GM12878 (cell line): Measurements from ENCODE around the gene PSMG3. TPM values are rescaled to one million over a fixed set of nuclear protein-coding genes. Genes with fewer than 3 reads are reported as not detected.

Source experiments
- ATAC-seq: fragments of 200-7000 bp; cut with Tn5 transposase; 3 replicates; pipeline ENCODE4 v1.9.1; 2020; ENCODE audit warnings: mild to moderate bottlenecking, moderate library complexity
- BruUV-seq: library from RNA; stranded (reverse); fragments of 400-500 nt; replicated peaks from 2 replicates; lab custom pipeline; 2021; lab: Mats Ljungman, UMichigan
- CTCF ChIA-PET: fragments of 300-600 bp; sonication (Branson Sonifier 250); formaldehyde crosslinking; extraction: SDS; loops from one replicate; lab custom pipeline; 2021; ENCODE audit warnings: inconsistent platforms; lab: Yijun Ruan, JAX
- POLR2A ChIA-PET: fragments of 350-600 bp; formaldehyde crosslinking; extraction: SDS; loops from one replicate; lab custom pipeline; 2021; ENCODE audit warnings: inconsistent platforms; lab: Charles Lee
- RAD21 ChIA-PET: fragments of 300-600 bp; sonication (Branson Sonifier 250); formaldehyde crosslinking; loops from one replicate; lab custom pipeline; 2023; ENCODE audit warnings: antibody characterized with exemption; ENCODE audit not compliant: unreplicated experiment; lab: Charles Lee
- SMC1A ChIA-PET: fragments of 300-600 bp; sonication (Branson Sonifier 250); formaldehyde crosslinking; loops from one replicate; lab custom pipeline; 2023; ENCODE audit not compliant: unreplicated experiment, uncharacterized antibody; lab: Charles Lee
- DNase-seq: peaks from one replicate; pipeline ENCODE4 v3.0.0-alpha.2; 2011; ENCODE audit warnings: low read depth, low spot score
- FAIRE-seq: peaks from 3 replicates; lab custom pipeline; 2011; peaks lifted over from hg19 to GRCh38; lab: Jason Lieb, UNC
- H2AFZ ChIP-seq: 2 replicates; pipeline ENCODE4 v1.6.0; 2011; ENCODE audit warnings: low read depth, low read length, control low read depth; ENCODE audit not compliant: control insufficient read depth
- H3K27ac ChIP-seq: 2 replicates; pipeline ENCODE4 v1.5.1; 2011; ENCODE audit warnings: control low read depth; ENCODE audit not compliant: control insufficient read depth, insufficient read depth
- H3K27me3 ChIP-seq, 2 experiments: replicated peaks in 1 of 2; 2 replicates each; pipeline versions ENCODE4 v1.6.0 to v1.6.1; 2011; ENCODE audit warnings: low read length in 1 of 2; ENCODE audit not compliant: control insufficient read depth in 2 of 2, insufficient read depth in 2 of 2
- H3K36me3 ChIP-seq, 2 experiments: 2 replicates each; pipeline ENCODE4 v1.5.1; 2011; ENCODE audit warnings: low read length in 1 of 2; ENCODE audit not compliant: control insufficient read depth in 2 of 2, insufficient read depth in 2 of 2
- H3K4me1 ChIP-seq: 2 replicates; pipeline ENCODE4 v1.6.1; 2011; ENCODE audit warnings: mild to moderate bottlenecking, low read length, moderate library complexity, mixed read lengths; ENCODE audit not compliant: control insufficient read depth, insufficient read depth
- H3K4me2 ChIP-seq: 2 replicates; pipeline ENCODE4 v1.6.0; 2011; ENCODE audit warnings: control low read depth; ENCODE audit not compliant: control insufficient read depth, insufficient read depth
- H3K4me3 ChIP-seq: fragments of 200-600 bp; sonication (generic); 2 replicates; pipeline ENCODE4 v1.5.1; 2016
- H3K79me2 ChIP-seq: 2 replicates; pipeline ENCODE4 v1.6.0; 2011; ENCODE audit warnings: low read length; ENCODE audit not compliant: control insufficient read depth, insufficient read depth
- H3K9ac ChIP-seq: 2 replicates; pipeline ENCODE4 v1.8.0; 2011; ENCODE audit warnings: low read length, control low read depth, mixed read lengths; ENCODE audit not compliant: control insufficient read depth, insufficient read depth
- H3K9me3 ChIP-seq: replicated peaks from 3 replicates; pipeline ENCODE4 v1.5.1; 2011; ENCODE audit warnings: mild to moderate bottlenecking, low read length; ENCODE audit not compliant: control insufficient read depth, insufficient read depth
- H4K20me1 ChIP-seq: 2 replicates; pipeline ENCODE4 v1.6.0; 2011; ENCODE audit not compliant: control insufficient read depth, insufficient read depth
- CREB1 ChIP-seq: IDR thresholded peaks from 2 replicates; pipeline ENCODE4 v1.6.1; 2012; ENCODE audit warnings: low read depth, mild to moderate bottlenecking, inconsistent platforms
- FOS ChIP-seq: IDR thresholded peaks from 3 replicates; pipeline ENCODE4 v1.6.1; 2011; ENCODE audit warnings: borderline replicate concordance; ENCODE audit not compliant: insufficient read length; ENCODE audit errors: extremely low read depth
- FOXK2 ChIP-seq: fragments of 450-650 bp; IDR thresholded peaks from 2 replicates; pipeline ENCODE4 v1.6.1; 2017; ENCODE audit warnings: mild to moderate bottlenecking, moderate library complexity
- MEF2B ChIP-seq: fragments of 450-650 bp; IDR thresholded peaks from 2 replicates; pipeline ENCODE4 v1.6.1; 2018; ENCODE audit warnings: mild to moderate bottlenecking, moderate library complexity; ENCODE audit not compliant: partially characterized antibody, poor library complexity, severe bottlenecking
- NR2F1 ChIP-seq: fragments of 450-650 bp; conservative IDR thresholded peaks from 2 replicates; pipeline ENCODE4 v1.6.1; 2017; ENCODE audit warnings: mild to moderate bottlenecking
- POLR2AphosphoS5 ChIP-seq: IDR thresholded peaks from 2 replicates; pipeline ENCODE4 v1.6.1; 2011; ENCODE audit warnings: mild to moderate bottlenecking, low read length, inconsistent platforms
- RB1 ChIP-seq: fragments of 450-650 bp; formaldehyde crosslinking; IDR thresholded peaks from 2 replicates; pipeline ENCODE4 v1.6.1; 2017; ENCODE audit warnings: mild to moderate bottlenecking, borderline replicate concordance
- ZNF217 ChIP-seq: fragments of 450-650 bp; IDR thresholded peaks from 2 replicates; pipeline ENCODE4 v1.6.1; 2017; ENCODE audit warnings: antibody characterized with exemption, mild to moderate bottlenecking
- WGBS: methylation state at CpG from one replicate; pipeline ENCODE4 v1.1.6; 2016; ENCODE audit warnings: low lambda C conversion rate; ENCODE audit not compliant: insufficient replicate concordance, insufficient coverage; ENCODE audit errors: missing lambda C conversion rate; 5-methylcytosine and 5-hydroxymethylcytosine counted together
- in situ Hi-C: fragments of 300-500 bp; cut with MboI; formaldehyde crosslinking; loops from 9 replicates; pipeline ENCODE4 v1.14.3; 2018; ENCODE audit warnings: mixed read lengths
- intact Hi-C: fragments of 100-400 bp; cut with micrococcal nuclease; formaldehyde crosslinking; loops from one replicate; pipeline ENCODE4 v1.14.2; 2022; ENCODE audit not compliant: unreplicated experiment
- polyA plus RNA-seq, 11 experiments: library from polyadenylated mRNA; depleted of rRNA in 4 of 11; unstranded in 6 of 11; stranded (reverse) in 5 of 11; fragments of >200 nt; fragmentation: Nextera tagmentation in 4 of 11; fragmentation: Illumina TruSeq in 1 of 11; extraction: Ambion mirVana in 4 of 11; extraction: Trizol in 1 of 11; gene quantifications; 1 replicate in 1 of 11; 2 replicates in 10 of 11; pipeline versions ENCODE4 v1.2.1 to v1.2.3, GENCODE V29; 2011 to 2016; ENCODE audit warnings: inconsistent platforms in 2 of 11, missing spikeins in 2 of 11, low read depth in 1 of 11
- total RNA-seq, 4 experiments: library from RNA; depleted of rRNA in 3 of 4; stranded (reverse); fragments of >200 nt in 3 of 4; fragmentation: Illumina TruSeq in 1 of 4; extraction: Trizol in 1 of 4; gene quantifications; 2 replicates each; pipeline versions ENCODE4 v1.2.1 to v1.2.3, GENCODE V29; 2013 to 2021
- TF ChIP-seq, protein P1 (sequence below): fragments of 450-650 bp; IDR thresholded peaks from 2 replicates; pipeline ENCODE4 v1.6.1; 2017; ENCODE audit warnings: antibody characterized with exemption, mild to moderate bottlenecking, moderate library complexity
- TF ChIP-seq, protein P2 (sequence below): fragments of 150-350 bp; IDR thresholded peaks from 2 replicates; pipeline ENCODE4 v1.6.1; 2014; ENCODE audit warnings: mild to moderate bottlenecking, low read depth, low read length
- TF ChIP-seq, protein P3 (sequence below): fragments of 450-650 bp; IDR thresholded peaks from 2 replicates; pipeline ENCODE4 v1.6.1; 2016; ENCODE audit warnings: mild to moderate bottlenecking
- TF ChIP-seq, protein P4 (sequence below): IDR thresholded peaks from 2 replicates; pipeline ENCODE4 v1.6.1; 2011; ENCODE audit warnings: borderline replicate concordance, low read depth, mild to moderate bottlenecking, moderate library complexity, low read length; ENCODE audit not compliant: insufficient read depth, poor library complexity, severe bottlenecking
- TF ChIP-seq, protein P5 (sequence below): fragments of 150-350 bp; IDR thresholded peaks from 2 replicates; pipeline ENCODE4 v1.6.1; 2016; ENCODE audit warnings: low read depth, low read length

PSMG3 gene
- total and polyA plus RNA-seq, 10 of the 15 experiments (the other 5 are each of a cell fraction or from before 2014, with no cell fraction given) = 23.9 to 115 (median 60.6) TPM

DNA sequence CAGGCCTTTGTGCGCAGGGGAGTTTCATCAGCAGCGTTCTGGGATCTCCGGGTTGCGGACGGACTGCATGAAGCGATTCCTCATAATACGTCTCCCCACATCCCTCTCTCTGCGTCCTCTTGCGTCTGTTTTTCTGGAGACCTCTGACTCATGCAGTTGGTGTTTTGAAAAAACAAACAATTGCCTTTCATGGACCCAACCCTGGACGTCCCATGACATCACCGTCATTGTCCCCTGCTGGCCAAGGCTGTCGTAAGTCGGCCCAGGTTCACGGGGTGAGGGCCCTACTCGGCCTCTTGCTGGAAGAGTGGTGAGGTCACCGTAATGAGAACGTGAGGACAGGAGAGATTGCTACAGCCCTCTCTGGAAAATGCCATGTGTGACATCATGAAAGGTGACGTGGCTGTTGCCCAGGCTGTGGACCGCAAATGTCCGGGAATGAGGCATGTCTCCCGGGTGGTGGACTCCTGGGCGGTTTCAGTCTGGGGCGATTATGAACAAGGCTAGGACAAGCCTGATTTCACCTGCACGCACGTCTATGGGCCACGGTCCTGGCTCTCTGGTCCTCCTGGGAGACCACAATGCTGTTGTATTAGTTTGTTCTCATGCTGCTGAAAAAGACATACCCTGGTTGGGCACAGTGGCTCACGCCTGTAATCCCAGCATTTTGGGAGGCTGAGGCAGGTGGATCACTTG lies 49.1 kb downstream of the PSMG3 start:
- no peaks in the 10 kb centered on the region for H3K4me1 ChIP-seq
- 81% methylated on average over 27 of the region's 27 CpGs for WGBS
- H3K4me2 ChIP-seq = no peak overlapping the region
- H3K4me3 ChIP-seq = no peak overlapping the region
- no peak overlapping the region for H2AFZ ChIP-seq
- DNase-seq (no peak), ATAC-seq (no peak), FAIRE-seq (no peak)
- BruUV-seq = no TSS peak
- H3K9me3 ChIP-seq = peaks cover 2% of the 10 kb centered on the region; the same call in 1 of the 3 replicates
- H3K27me3 ChIP-seq = no peaks in the 10 kb centered on the region
- H4K20me1 ChIP-seq = no peaks in the 10 kb centered on the region
- CTCF ChIA-PET = no interaction called here
- no peaks in the 10 kb centered on the region for H3K36me3 ChIP-seq
- in situ Hi-C loops (no loop called here), intact Hi-C loops (no loop called here)
- RAD21 ChIA-PET = no interaction called here
- no peaks in the 10 kb centered on the region for H3K79me2 ChIP-seq
- POLR2A ChIA-PET = no interaction called here
- H3K27ac ChIP-seq = no peak overlapping the region
- SMC1A ChIA-PET = no interaction called here
- no peak overlapping the region for H3K9ac ChIP-seq
- TF ChIP-seq, protein P1, sequence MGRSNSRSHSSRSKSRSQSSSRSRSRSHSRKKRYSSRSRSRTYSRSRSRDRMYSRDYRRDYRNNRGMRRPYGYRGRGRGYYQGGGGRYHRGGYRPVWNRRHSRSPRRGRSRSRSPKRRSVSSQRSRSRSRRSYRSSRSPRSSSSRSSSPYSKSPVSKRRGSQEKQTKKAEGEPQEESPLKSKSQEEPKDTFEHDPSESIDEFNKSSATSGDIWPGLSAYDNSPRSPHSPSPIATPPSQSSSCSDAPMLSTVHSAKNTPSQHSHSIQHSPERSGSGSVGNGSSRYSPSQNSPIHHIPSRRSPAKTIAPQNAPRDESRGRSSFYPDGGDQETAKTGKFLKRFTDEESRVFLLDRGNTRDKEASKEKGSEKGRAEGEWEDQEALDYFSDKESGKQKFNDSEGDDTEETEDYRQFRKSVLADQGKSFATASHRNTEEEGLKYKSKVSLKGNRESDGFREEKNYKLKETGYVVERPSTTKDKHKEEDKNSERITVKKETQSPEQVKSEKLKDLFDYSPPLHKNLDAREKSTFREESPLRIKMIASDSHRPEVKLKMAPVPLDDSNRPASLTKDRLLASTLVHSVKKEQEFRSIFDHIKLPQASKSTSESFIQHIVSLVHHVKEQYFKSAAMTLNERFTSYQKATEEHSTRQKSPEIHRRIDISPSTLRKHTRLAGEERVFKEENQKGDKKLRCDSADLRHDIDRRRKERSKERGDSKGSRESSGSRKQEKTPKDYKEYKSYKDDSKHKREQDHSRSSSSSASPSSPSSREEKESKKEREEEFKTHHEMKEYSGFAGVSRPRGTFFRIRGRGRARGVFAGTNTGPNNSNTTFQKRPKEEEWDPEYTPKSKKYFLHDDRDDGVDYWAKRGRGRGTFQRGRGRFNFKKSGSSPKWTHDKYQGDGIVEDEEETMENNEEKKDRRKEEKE = no peak
- TF ChIP-seq, protein P2, sequence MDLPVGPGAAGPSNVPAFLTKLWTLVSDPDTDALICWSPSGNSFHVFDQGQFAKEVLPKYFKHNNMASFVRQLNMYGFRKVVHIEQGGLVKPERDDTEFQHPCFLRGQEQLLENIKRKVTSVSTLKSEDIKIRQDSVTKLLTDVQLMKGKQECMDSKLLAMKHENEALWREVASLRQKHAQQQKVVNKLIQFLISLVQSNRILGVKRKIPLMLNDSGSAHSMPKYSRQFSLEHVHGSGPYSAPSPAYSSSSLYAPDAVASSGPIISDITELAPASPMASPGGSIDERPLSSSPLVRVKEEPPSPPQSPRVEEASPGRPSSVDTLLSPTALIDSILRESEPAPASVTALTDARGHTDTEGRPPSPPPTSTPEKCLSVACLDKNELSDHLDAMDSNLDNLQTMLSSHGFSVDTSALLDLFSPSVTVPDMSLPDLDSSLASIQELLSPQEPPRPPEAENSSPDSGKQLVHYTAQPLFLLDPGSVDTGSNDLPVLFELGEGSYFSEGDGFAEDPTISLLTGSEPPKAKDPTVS = no peak
- TF ChIP-seq, protein P3, sequence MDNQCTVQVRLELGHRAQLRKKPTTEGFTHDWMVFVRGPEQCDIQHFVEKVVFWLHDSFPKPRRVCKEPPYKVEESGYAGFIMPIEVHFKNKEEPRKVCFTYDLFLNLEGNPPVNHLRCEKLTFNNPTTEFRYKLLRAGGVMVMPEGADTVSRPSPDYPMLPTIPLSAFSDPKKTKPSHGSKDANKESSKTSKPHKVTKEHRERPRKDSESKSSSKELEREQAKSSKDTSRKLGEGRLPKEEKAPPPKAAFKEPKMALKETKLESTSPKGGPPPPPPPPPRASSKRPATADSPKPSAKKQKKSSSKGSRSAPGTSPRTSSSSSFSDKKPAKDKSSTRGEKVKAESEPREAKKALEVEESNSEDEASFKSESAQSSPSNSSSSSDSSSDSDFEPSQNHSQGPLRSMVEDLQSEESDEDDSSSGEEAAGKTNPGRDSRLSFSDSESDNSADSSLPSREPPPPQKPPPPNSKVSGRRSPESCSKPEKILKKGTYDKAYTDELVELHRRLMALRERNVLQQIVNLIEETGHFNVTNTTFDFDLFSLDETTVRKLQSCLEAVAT = no peak
- TF ChIP-seq ZNF217 (no peak), RB1 (no peak), MEF2B (no peak), POLR2AphosphoS5 (no peak), FOS (no peak), CREB1 (no peak), NR2F1 (no peak), FOXK2 (no peak)
- TF ChIP-seq, protein P4, sequence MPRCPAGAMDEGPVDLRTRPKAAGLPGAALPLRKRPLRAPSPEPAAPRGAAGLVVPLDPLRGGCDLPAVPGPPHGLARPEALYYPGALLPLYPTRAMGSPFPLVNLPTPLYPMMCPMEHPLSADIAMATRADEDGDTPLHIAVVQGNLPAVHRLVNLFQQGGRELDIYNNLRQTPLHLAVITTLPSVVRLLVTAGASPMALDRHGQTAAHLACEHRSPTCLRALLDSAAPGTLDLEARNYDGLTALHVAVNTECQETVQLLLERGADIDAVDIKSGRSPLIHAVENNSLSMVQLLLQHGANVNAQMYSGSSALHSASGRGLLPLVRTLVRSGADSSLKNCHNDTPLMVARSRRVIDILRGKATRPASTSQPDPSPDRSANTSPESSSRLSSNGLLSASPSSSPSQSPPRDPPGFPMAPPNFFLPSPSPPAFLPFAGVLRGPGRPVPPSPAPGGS = no peak
- TF ChIP-seq, protein P5, sequence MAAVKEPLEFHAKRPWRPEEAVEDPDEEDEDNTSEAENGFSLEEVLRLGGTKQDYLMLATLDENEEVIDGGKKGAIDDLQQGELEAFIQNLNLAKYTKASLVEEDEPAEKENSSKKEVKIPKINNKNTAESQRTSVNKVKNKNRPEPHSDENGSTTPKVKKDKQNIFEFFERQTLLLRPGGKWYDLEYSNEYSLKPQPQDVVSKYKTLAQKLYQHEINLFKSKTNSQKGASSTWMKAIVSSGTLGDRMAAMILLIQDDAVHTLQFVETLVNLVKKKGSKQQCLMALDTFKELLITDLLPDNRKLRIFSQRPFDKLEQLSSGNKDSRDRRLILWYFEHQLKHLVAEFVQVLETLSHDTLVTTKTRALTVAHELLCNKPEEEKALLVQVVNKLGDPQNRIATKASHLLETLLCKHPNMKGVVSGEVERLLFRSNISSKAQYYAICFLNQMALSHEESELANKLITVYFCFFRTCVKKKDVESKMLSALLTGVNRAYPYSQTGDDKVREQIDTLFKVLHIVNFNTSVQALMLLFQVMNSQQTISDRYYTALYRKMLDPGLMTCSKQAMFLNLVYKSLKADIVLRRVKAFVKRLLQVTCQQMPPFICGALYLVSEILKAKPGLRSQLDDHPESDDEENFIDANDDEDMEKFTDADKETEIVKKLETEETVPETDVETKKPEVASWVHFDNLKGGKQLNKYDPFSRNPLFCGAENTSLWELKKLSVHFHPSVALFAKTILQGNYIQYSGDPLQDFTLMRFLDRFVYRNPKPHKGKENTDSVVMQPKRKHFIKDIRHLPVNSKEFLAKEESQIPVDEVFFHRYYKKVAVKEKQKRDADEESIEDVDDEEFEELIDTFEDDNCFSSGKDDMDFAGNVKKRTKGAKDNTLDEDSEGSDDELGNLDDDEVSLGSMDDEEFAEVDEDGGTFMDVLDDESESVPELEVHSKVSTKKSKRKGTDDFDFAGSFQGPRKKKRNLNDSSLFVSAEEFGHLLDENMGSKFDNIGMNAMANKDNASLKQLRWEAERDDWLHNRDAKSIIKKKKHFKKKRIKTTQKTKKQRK = no peak
